Ectodermal cell (in vitro differentiated cells): ENCODE results near the gene ARHGEF12.

ENCODE experiments used
- H3K27ac ChIP-seq: 2 replicates; pipeline ENCODE4 v1.7.0; 2013; ENCODE audit warnings: mild to moderate bottlenecking, low read depth, low read length; ENCODE audit not compliant: insufficient read depth, poor library complexity, severe bottlenecking
- H3K27me3 ChIP-seq: 2 replicates; pipeline ENCODE4 v1.7.0; 2013; ENCODE audit warnings: mild to moderate bottlenecking, low read length; ENCODE audit not compliant: insufficient read depth, control insufficient read depth, poor library complexity, severe bottlenecking
- H3K36me3 ChIP-seq: one replicate; pipeline ENCODE4 v1.7.0; 2013; ENCODE audit warnings: low read length; ENCODE audit not compliant: control insufficient read depth, insufficient read depth
- H3K4me1 ChIP-seq: one replicate; pipeline ENCODE4 v1.7.0; 2013; ENCODE audit warnings: low read length; ENCODE audit not compliant: control insufficient read depth, insufficient read depth
- H3K4me3 ChIP-seq: 2 replicates; pipeline ENCODE4 v1.7.0; 2013; ENCODE audit warnings: low read depth, low read length, control low read depth; ENCODE audit not compliant: insufficient read depth
- H3K9me3 ChIP-seq: 2 replicates; pipeline ENCODE4 v1.7.0; 2013; ENCODE audit warnings: mild to moderate bottlenecking, low read length, moderate library complexity; ENCODE audit not compliant: control insufficient read depth
- WGBS, 2 experiments: methylation state at CpG; one replicate each; pipeline ENCODE4 v1.1.7; 2013; ENCODE audit warnings: missing lambda C conversion rate in 2 of 2; 5-methylcytosine and 5-hydroxymethylcytosine counted together

The ARHGEF12 gene

DNA sequence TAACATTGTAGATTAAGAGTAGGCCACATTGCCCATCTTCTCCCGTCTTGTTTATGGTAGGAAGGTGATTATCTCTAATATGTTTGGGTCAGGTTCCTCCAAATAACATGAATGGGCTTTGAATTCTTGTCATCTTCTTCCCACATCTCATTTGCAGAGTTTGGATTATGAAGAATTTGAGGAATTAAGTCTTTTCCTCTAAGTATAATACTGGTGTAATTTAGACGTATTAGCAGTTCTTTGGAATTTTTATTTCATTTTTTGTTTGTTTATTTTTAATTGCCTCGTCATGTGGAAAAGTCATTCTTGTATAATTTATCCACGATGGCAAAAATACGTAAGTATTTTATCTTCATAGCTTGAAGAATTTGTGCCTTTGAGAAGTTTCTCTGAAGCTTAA is 73.4 kb downstream of the ARHGEF12 start:
- H3K4me1 ChIP-seq, result no peaks in the 10 kb centered on the region
- no peaks in the 10 kb centered on the region for H3K36me3 ChIP-seq
- 93% methylated on average over 5 of the region's 5 CpGs for WGBS, 2 experiments

DNA sequence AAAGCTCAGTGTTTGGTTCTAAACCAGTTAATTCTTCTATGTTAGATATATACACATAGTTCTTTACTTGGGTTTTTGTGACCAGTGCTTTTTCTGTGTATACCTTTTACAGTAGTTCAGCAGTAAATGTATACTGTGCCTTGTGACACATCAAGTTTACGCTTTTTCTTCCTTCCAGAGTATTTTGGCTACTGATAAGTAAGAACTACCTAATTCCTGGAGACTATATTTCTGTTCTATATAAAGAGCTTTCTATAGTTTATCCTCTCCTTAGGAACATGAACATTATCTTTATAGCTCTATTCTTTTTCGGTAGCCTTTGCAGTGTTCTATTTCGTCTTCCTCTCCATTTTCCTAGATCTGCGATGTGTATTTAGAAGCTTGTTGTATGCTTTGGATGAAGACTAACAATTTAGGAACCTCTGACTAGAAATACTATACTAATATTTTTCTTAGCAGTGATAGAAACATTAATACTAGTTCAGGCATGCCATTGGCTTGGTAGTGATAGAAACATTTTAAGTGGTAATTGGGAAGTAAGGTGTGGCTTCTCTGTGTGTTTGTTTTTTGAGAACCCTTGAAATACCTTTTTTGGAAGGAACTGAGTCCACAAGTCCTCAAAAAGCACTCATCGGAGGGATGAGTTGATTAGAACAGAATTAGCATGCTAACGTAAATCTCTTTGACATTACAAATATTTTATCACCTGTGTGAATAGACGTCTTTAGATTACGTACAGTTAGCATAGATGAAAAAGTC is 74.6 kb downstream of the ARHGEF12 start:
- 94 to 100% methylated on average over 3 to 7 of the region's 8 CpGs for WGBS, 2 experiments
- Histone ChIP-seq H3K36me3 (no peaks in the 10 kb centered on the region), H3K27me3 (no peaks in the 10 kb centered on the region), H3K4me1 (no peaks in the 10 kb centered on the region), H3K9me3 (no peaks in the 10 kb centered on the region), H3K27ac (no peak overlapping the region), H3K4me3 (no peak overlapping the region)

More for the DNA sequence above, 73.4 kb downstream of the ARHGEF12 start:
- Histone ChIP-seq H3K27ac (no peak overlapping the region), H3K4me3 (no peak overlapping the region), H3K9me3 (no peaks in the 10 kb centered on the region), H3K27me3 (no peaks in the 10 kb centered on the region)

DNA sequence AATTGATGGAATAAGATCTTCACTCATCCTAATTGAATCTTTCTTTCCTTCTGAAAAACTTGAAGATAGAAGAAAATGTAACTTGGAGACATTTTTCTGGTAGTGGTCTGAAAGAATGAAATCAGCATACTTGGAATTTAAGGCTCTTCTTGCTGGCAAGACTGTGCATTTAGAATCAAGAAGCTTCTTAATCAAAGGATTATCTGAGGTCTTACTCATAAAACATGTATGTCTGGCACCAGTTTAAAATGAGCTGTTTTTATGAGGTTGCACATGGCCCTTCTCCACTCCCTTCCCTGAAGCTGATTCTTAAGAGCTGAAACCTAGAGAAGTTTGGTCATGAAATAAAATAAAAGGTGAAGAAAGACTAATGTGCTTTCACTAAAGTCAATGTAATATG is 77.3 kb downstream of the ARHGEF12 start:
- no peaks in the 10 kb centered on the region for H3K9me3 ChIP-seq
- no peaks in the 10 kb centered on the region for H3K36me3 ChIP-seq
- no peaks in the 10 kb centered on the region for H3K4me1 ChIP-seq
- H3K27me3 ChIP-seq, result no peaks in the 10 kb centered on the region
- H3K4me3 ChIP-seq, result no peak overlapping the region
- H3K27ac ChIP-seq, result no peak overlapping the region

DNA sequence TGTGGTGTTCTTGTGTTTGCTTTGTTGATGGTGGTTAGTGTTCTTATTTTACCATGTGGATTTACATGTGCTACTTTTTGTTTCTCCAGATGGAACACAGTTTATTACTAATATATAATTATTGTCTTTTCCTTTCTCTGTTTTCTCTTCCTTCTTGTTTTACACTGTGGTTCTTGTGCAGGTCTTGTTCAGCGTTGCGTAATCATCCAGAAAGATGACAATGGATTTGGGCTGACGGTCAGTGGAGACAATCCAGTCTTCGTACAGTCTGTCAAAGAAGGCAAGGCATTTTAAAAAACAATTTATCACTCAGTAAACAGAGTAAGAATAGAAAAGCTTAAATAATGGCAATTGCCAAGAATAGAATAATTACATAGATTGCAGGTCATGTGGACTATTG is 84.4 kb downstream of the ARHGEF12 start:
- Histone ChIP-seq H3K27me3 (no peaks in the 10 kb centered on the region), H3K4me1 (no peaks in the 10 kb centered on the region), H3K27ac (no peak overlapping the region), H3K9me3 (no peaks in the 10 kb centered on the region), H3K36me3 (peaks cover 3% of the 10 kb centered on the region), H3K4me3 (no peak overlapping the region)
- 97 to 100% methylated on average over 4 of the region's 4 CpGs for WGBS, 2 experiments

DNA sequence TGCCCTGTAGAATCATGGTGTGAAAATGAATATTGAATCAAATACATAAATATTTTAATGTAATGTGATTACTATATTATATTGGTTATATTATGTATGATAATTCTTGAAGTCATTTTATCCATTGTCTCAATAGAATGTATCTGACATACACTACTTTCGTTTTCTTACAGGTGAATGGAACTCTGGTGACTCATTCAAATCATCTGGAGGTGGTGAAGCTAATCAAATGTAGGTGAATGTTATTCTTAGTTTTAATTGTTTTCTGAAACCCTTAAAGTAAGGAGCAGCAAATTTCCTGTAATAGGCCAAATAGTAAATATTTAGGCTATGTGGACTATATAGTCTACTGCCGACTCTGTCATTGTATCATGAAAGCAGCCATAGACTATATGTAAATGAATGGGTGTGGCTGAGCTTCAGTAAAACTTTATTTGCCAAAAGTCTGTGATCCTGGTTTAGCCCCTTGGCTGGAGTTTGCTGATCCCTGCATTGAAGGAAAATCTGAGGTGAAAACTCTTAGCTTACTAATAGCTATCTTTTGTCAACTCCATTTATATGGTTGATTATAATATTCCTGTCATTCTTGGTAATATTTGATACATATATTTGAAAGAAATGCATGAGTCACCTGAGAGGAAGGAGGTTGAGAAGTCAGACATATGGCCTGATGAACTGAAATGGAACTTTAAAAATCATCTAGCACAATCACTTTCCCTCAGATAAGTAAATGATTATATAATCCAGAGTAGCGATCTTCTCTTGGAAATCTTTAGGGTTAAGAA is 88.2 kb downstream of the ARHGEF12 start:
- H3K36me3 ChIP-seq, result peaks cover 4% of the 10 kb centered on the region
- WGBS, 2 experiments, result 92 to 96% methylated on average over 3 of the region's 3 CpGs

DNA sequence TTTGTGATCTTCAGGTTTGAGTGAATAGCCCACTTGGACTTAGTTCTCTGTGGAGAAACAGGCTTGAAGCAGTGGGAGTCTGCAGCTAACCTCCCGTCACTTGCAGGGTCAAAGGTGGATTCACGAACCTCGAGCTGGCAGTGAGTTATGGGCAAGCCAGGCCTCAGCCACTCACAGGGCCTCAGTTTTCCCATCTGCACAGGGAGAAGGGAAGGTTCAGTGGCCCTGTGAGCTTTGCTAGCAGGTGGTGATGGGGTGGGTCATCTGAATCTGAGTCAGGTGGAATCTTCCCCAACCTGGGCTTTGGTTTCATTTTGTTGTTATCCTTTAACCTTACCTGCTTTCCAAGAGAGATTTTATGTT is 88.7 kb downstream of the ARHGEF12 start:
- H3K27me3 ChIP-seq, result no peaks in the 10 kb centered on the region
- H3K4me3 ChIP-seq, result no peak overlapping the region
- no peak overlapping the region for H3K27ac ChIP-seq
- WGBS, 2 experiments, result 91 to 92% methylated on average over 3 of the region's 3 CpGs
- H3K4me1 ChIP-seq, result no peaks in the 10 kb centered on the region
- H3K9me3 ChIP-seq, result no peaks in the 10 kb centered on the region
- peaks cover 4% of the 10 kb centered on the region for H3K36me3 ChIP-seq

More for the DNA sequence above, 88.2 kb downstream of the ARHGEF12 start:
- no peaks in the 10 kb centered on the region for H3K4me1 ChIP-seq
- H3K27me3 ChIP-seq, result no peaks in the 10 kb centered on the region
- no peak overlapping the region for H3K27ac ChIP-seq
- no peak overlapping the region for H3K4me3 ChIP-seq
- no peaks in the 10 kb centered on the region for H3K9me3 ChIP-seq

DNA sequence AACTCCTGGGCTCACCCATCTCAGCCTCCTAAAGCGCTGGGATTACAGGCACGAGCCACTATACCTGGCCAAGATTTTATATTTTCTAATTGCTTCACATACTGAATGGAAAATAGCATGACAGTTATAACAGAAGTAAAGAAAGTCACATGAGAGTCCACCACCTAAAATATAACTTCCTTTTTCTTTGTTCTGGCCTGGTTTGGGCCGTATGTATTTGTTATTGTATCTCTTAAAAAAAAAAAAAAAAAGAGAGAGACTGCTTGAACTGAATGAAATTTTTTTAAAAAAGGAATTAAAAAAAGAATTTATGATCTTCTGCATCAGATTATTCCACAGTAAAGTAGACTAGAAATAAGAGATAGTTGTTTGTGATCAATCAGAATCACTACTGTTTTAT is 89.3 kb downstream of the ARHGEF12 start:
- Histone ChIP-seq H3K4me1 (no peaks in the 10 kb centered on the region), H3K27me3 (no peaks in the 10 kb centered on the region), H3K36me3 (peaks cover 4% of the 10 kb centered on the region), H3K4me3 (no peak overlapping the region), H3K27ac (no peak overlapping the region), H3K9me3 (no peaks in the 10 kb centered on the region)
- WGBS, 2 experiments, result 85 to 100% methylated on average over 2 of the region's 3 CpGs

DNA sequence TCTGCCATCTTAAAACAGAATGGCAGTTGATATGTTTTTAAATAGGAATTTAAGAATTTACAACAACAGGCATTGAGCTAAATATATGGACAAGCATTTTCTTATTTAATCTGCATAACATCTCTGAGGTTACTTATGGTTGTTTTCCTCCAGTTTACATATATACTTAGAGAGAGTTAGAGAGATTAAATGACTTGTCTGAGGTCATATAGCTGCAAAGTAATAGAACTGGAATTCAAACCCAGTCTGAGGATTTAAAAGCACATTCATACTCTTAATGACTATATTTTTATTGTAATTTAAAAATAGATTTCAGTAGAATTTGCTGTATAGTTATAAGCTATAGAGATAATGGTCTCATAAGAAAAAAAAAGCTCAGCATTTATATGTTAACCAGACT is 93.9 kb downstream of the ARHGEF12 start:
- Histone ChIP-seq H3K36me3 (peaks cover 4% of the 10 kb centered on the region), H3K9me3 (no peaks in the 10 kb centered on the region), H3K4me3 (no peak overlapping the region), H3K4me1 (no peaks in the 10 kb centered on the region), H3K27ac (no peak overlapping the region), H3K27me3 (no peaks in the 10 kb centered on the region)

DNA sequence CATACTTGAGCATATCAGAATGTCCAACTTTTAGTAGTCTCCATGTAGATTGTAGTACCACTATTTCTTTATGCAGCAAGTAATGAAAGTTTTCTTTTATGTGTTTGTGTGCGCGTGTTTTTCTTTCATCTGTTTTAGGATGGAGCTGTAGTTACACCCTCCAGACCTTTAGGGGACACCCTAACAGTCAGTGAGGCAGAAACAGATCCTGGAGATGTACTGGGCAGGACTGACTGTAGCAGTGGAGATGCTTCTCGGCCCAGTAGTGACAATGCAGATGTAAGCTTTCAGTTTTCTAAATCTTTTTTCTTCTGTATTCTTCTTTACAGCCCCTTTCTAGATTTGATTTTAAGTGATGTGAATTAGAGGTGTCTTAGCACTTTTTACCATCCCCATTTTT is 95.4 kb downstream of the ARHGEF12 start:
- WGBS, 2 experiments, result 96 to 97% methylated on average over 3 of the region's 3 CpGs
- H3K27ac ChIP-seq, result no peak overlapping the region
- no peaks in the 10 kb centered on the region for H3K27me3 ChIP-seq
- H3K4me1 ChIP-seq, result no peaks in the 10 kb centered on the region
- H3K36me3 ChIP-seq, result peaks cover 4% of the 10 kb centered on the region
- no peaks in the 10 kb centered on the region for H3K9me3 ChIP-seq
- no peak overlapping the region for H3K4me3 ChIP-seq

DNA sequence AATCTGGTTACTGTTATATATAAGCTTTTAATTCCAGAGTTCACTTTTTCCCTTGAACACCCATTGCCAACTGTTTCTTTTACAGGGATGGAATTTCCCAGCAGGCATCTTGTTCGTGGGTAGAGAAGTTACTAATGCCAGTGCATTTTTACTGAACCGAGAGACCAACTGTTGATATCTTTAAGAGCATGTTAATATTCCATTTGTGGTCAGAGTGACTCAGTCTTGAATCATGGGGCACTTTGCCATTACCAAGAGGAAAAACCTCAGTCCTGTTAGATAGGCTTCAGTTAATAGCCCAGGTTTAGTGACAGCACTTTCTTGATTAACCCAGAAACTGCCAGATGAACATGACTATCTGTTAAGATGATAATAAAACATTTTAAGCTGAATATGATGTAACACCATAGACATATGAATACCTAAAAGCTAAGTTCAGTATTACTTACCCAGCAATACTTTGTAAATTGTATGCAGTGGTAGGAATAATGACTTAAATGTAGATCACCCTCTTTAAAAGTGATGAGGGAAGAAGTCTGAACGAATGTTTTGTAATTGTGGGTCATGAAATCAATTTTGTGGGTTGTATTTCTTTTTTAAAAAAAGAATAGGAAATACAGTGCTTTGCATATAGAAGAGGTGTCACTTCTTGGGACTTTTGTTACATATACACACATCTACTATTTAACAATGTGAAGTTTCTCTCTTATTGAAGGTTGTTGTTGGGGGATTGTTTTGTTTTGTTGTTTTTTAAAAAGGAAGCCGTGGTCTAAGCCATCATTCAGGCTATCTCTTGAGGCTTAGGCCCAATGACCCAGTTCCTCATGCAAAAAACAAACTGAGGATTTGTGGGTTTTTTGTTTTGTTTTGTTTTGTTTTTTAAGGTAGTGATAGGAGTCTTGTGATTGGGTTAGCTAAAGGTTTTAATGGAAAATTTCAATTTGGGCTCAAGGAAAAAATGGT is 96.1 kb downstream of the ARHGEF12 start:
- H3K27ac ChIP-seq, result no peak overlapping the region
- H3K36me3 ChIP-seq, result peaks cover 4% of the 10 kb centered on the region
- 92 to 97% methylated on average over 4 of the region's 4 CpGs for WGBS, 2 experiments
- H3K4me1 ChIP-seq, result no peaks in the 10 kb centered on the region
- no peaks in the 10 kb centered on the region for H3K27me3 ChIP-seq
- no peak overlapping the region for H3K4me3 ChIP-seq
- no peaks in the 10 kb centered on the region for H3K9me3 ChIP-seq
